Measurements from ENCODE around the gene MAD1L1.

- TF ChIP-seq GATA2 (IDR thresholded peaks at IDR 0.05; ENCODE audit: low read depth, low read length) = peak; percentile 93
- TF ChIP-seq GATA3 (IDR thresholded peaks at IDR 0.05; ENCODE audit: low read depth, low read length) = no peak
Measured at GRCh38 chr7:2081526-2082135, 151.1 kb downstream of the MAD1L1 start.
